H9 (cell line): ENCODE results near the gene PFKP. TPM values are rescaled to one million over a fixed set of nuclear protein-coding genes. Genes with fewer than 3 reads are reported as not detected.

Experiments
- DNase-seq: peaks from one replicate; pipeline ENCODE4 v3.0.0-alpha.2; 2017
- H2AFZ ChIP-seq: one replicate; pipeline ENCODE4 v1.6.1; 2013; ENCODE audit warnings: mild to moderate bottlenecking, low read length, control low read depth, moderate library complexity
- H2AK5ac ChIP-seq: 2 replicates; pipeline ENCODE4 v1.6.1; 2013; ENCODE audit warnings: low read length, control low read depth, mixed read lengths; ENCODE audit not compliant: insufficient read length
- H2BK120ac ChIP-seq: one replicate; pipeline ENCODE4 v1.6.1; 2013; ENCODE audit warnings: low read depth, mild to moderate bottlenecking, low read length, control low read depth, inconsistent platforms; ENCODE audit not compliant: poor library complexity, severe bottlenecking
- H2BK12ac ChIP-seq: 2 replicates; pipeline ENCODE4 v1.6.1; 2013; ENCODE audit warnings: low read length, control low read depth, mixed read lengths, low read depth; ENCODE audit not compliant: insufficient read length
- H2BK15ac ChIP-seq: 2 replicates; pipeline ENCODE4 v1.6.1; 2013; ENCODE audit warnings: low read depth, low read length, control low read depth
- H2BK20ac ChIP-seq: one replicate; pipeline ENCODE4 v1.6.1; 2013; ENCODE audit warnings: low read depth, mild to moderate bottlenecking, low read length, control low read depth, inconsistent platforms; ENCODE audit not compliant: poor library complexity, severe bottlenecking
- H2BK5ac ChIP-seq: 2 replicates; pipeline ENCODE4 v1.6.1; 2013; ENCODE audit warnings: low read length, control low read depth, mixed read lengths; ENCODE audit not compliant: insufficient read length
- H3K14ac ChIP-seq: 2 replicates; pipeline ENCODE4 v1.6.1; 2013; ENCODE audit warnings: low read length, control low read depth; ENCODE audit not compliant: insufficient read depth
- H3K18ac ChIP-seq: 2 replicates; pipeline ENCODE4 v1.6.1; 2013; ENCODE audit warnings: low read depth, mild to moderate bottlenecking, mixed read lengths, low read length, control low read depth; ENCODE audit not compliant: insufficient read length
- H3K23ac ChIP-seq: 2 replicates; pipeline ENCODE4 v1.6.1; 2013; ENCODE audit warnings: low read length, control low read depth, mixed read lengths, low read depth; ENCODE audit not compliant: insufficient read length
- H3K23me2 ChIP-seq: 2 replicates; pipeline ENCODE4 v1.6.1; 2013; ENCODE audit warnings: low read depth, mild to moderate bottlenecking, mixed read lengths, low read length, control low read depth; ENCODE audit not compliant: insufficient read length, poor library complexity, severe bottlenecking
- H3K27ac ChIP-seq: 2 replicates; pipeline ENCODE4 v1.5.1; 2013; ENCODE audit warnings: low read length, control low read depth, mixed read lengths, low read depth; ENCODE audit not compliant: insufficient read length
- H3K27me3 ChIP-seq: 2 replicates; pipeline ENCODE4 v1.6.1; 2013; ENCODE audit warnings: low read length, control low read depth, inconsistent platforms; ENCODE audit not compliant: insufficient read depth
- H3K4ac ChIP-seq: 2 replicates; pipeline ENCODE4 v1.6.1; 2013; ENCODE audit warnings: low read depth, mild to moderate bottlenecking, control low read depth, inconsistent platforms, low read length, moderate library complexity
- H3K4me1 ChIP-seq: 2 replicates; pipeline ENCODE4 v1.6.1; 2013; ENCODE audit warnings: low read length, control low read depth, inconsistent platforms; ENCODE audit not compliant: insufficient read depth
- H3K4me2 ChIP-seq: 2 replicates; pipeline ENCODE4 v1.6.1; 2013; ENCODE audit warnings: low read length, control low read depth, mixed read lengths; ENCODE audit not compliant: insufficient read length, insufficient read depth
- H3K56ac ChIP-seq: 2 replicates; pipeline ENCODE4 v1.6.1; 2013; ENCODE audit warnings: low read depth, mild to moderate bottlenecking, mixed read lengths, low read length, control low read depth; ENCODE audit not compliant: insufficient read length
- H3K79me1 ChIP-seq: 2 replicates; pipeline ENCODE4 v1.6.1; 2013; ENCODE audit warnings: low read depth, mild to moderate bottlenecking, moderate library complexity, low read length, control low read depth, inconsistent platforms; ENCODE audit not compliant: insufficient read depth, poor library complexity, severe bottlenecking
- H3K79me2 ChIP-seq: 2 replicates; pipeline ENCODE4 v1.6.1; 2013; ENCODE audit warnings: low read length, control low read depth, inconsistent platforms; ENCODE audit not compliant: insufficient read depth
- H3K9ac ChIP-seq: 2 replicates; pipeline ENCODE4 v1.6.1; 2013; ENCODE audit warnings: low read length, control low read depth, mixed read lengths; ENCODE audit not compliant: insufficient read length; ENCODE audit errors: extremely low read depth
- H3K9me3 ChIP-seq: one replicate; pipeline ENCODE4 v1.6.1; 2013; ENCODE audit warnings: low read depth, low read length, inconsistent platforms; ENCODE audit not compliant: control insufficient read depth
- H3T11ph ChIP-seq: one replicate; pipeline ENCODE4 v1.6.1; 2013; ENCODE audit warnings: mild to moderate bottlenecking, low read length, control low read depth, inconsistent platforms
- H4K20me1 ChIP-seq: one replicate; pipeline ENCODE4 v1.6.1; 2013; ENCODE audit not compliant: control insufficient read depth, insufficient read length, insufficient read depth
- H4K5ac ChIP-seq: 2 replicates; pipeline ENCODE4 v1.6.1; 2013; ENCODE audit warnings: low read depth, mild to moderate bottlenecking, mixed read lengths, low read length, control low read depth; ENCODE audit not compliant: insufficient read length
- H4K8ac ChIP-seq: replicated peaks from 2 replicates; pipeline ENCODE4 v1.6.1; 2013; ENCODE audit warnings: low read length, control low read depth, mixed read lengths, low read depth; ENCODE audit not compliant: insufficient read length
- H4K91ac ChIP-seq: 2 replicates; pipeline ENCODE4 v1.6.1; 2013; ENCODE audit warnings: low read depth, mild to moderate bottlenecking, moderate library complexity, mixed read lengths, low read length, control low read depth; ENCODE audit not compliant: insufficient read length
- H3K27ac Mint-ChIP-seq, 3 experiments: 2 replicates in 2 of 3; 3 replicates in 1 of 3; pipeline ENCODE4 v1.8.0; 2020 to 2021; ENCODE audit warnings: mixed read lengths in 3 of 3, mild to moderate bottlenecking in 1 of 3, moderate library complexity in 1 of 3
- H3K27me3 Mint-ChIP-seq: 2 replicates; pipeline ENCODE4 v1.8.0; 2021; ENCODE audit warnings: low read depth, mild to moderate bottlenecking, moderate library complexity, mixed read lengths
- H3K36me3 Mint-ChIP-seq, 3 experiments: 2 replicates in 2 of 3; 3 replicates in 1 of 3; pipeline ENCODE4 v1.8.0; 2020 to 2021; ENCODE audit warnings: low read depth in 3 of 3, mixed read lengths in 3 of 3; ENCODE audit not compliant: insufficient read depth in 1 of 3
- H3K4me1 Mint-ChIP-seq, 2 experiments: 2 replicates each; pipeline ENCODE4 v1.8.0; 2020; ENCODE audit warnings: mixed read lengths in 2 of 2
- H3K4me3 Mint-ChIP-seq, 2 experiments: 2 replicates in 1 of 2; 3 replicates in 1 of 2; pipeline ENCODE4 v1.8.0; 2020 to 2021; ENCODE audit warnings: mild to moderate bottlenecking in 2 of 2, mixed read lengths in 2 of 2, moderate library complexity in 1 of 2
- H3K9me3 Mint-ChIP-seq, 2 experiments: 2 replicates in 1 of 2; 3 replicates in 1 of 2; pipeline ENCODE4 v1.8.0; 2020; ENCODE audit warnings: mild to moderate bottlenecking in 2 of 2, mixed read lengths in 2 of 2, moderate library complexity in 1 of 2
- WGBS: extraction: QIAGEN DNeasy Blood & Tissue Kit; methylation state at CpG from one replicate; pipeline ENCODE4 v1.1.7; 2013; ENCODE audit warnings: missing lambda C conversion rate, low lambda C conversion rate, mixed read lengths; ENCODE audit not compliant: insufficient read length; ENCODE audit errors: extremely low coverage; 5-methylcytosine and 5-hydroxymethylcytosine counted together
- total RNA-seq: library from RNA; stranded (reverse); gene quantifications from 2 replicates; pipeline ENCODE4 v1.2.1, GENCODE V29; 2021
- TF ChIP-seq, protein P1 (sequence below): fragments of 200-600 bp; sonication (generic); conservative IDR thresholded peaks from 3 replicates; pipeline ENCODE4 v1.8.0; 2021; ENCODE audit warnings: antibody characterized with exemption, mild to moderate bottlenecking

PFKP gene
- total RNA-seq, 1 experiment from 2014 or later: 145 TPM

DNA sequence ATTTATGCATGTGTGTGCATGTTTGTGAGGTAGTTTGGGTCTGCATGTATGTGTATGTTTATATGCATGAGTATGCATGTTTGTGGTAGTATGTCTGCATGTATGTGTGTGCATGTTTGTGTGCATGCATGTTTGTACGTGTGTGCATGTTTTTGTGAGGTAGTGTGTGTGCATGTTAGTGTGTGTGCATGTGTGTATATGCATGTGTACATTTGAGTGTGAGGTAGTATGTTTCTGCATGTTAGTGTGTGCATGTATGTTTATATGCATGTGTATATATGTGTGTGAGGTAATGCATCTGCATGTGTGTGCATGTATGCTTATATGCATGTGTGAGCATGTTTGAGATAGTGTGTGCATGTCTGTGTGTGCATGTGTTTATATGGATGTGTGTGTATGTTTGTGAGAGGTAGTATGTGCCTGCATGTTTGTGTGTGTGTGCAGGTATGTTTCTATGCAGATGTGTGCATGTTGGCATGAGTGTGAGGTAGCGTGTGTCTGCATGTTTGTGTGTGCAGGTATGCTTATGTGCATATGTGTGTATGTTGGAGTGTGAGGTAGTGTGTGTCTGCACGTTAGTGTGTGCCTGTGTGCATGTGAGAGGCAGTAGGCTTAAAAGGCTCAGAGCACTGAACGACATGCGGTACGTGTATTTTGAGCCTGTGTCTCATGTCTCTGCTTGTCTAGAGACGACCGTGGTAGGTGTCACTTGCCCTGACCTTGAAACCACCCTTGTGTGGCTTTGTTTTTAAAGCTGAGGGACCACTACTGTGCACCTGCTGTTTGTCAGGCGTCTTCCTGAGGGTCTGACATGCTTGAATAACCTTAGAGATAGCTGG is 43.7 kb downstream of the PFKP start:
- Histone ChIP-seq H3K9me3 (no peaks in the 10 kb centered on the region), H2BK5ac (no peak overlapping the region), H3K79me2 (no peaks in the 10 kb centered on the region), H3K4ac (no peak overlapping the region), H2BK20ac (no peak overlapping the region), H2AFZ (no peak overlapping the region), H3K14ac (no peak overlapping the region), H3K23me2 (no peaks in the 10 kb centered on the region), H2BK15ac (no peak overlapping the region), H3T11ph (no peak overlapping the region), H3K27ac (no peak overlapping the region), H2AK5ac (no peak overlapping the region), H3K56ac (no peak overlapping the region), H3K4me1 (no peaks in the 10 kb centered on the region), H4K20me1 (no peaks in the 10 kb centered on the region), H3K18ac (no peak overlapping the region), H3K4me2 (no peak overlapping the region), H2BK12ac (no peak overlapping the region), H3K27me3 (no peaks in the 10 kb centered on the region), H2BK120ac (no peak overlapping the region), H4K8ac (peak overlapping the region; percentile 12), H3K23ac (no peak overlapping the region), H4K91ac (no peak overlapping the region), H3K9ac (no peak overlapping the region), H3K79me1 (no peaks in the 10 kb centered on the region), H4K5ac (no peak overlapping the region)
- no peaks in the 10 kb centered on the region for H3K4me1 Mint-ChIP-seq
- TF ChIP-seq, protein P1, sequence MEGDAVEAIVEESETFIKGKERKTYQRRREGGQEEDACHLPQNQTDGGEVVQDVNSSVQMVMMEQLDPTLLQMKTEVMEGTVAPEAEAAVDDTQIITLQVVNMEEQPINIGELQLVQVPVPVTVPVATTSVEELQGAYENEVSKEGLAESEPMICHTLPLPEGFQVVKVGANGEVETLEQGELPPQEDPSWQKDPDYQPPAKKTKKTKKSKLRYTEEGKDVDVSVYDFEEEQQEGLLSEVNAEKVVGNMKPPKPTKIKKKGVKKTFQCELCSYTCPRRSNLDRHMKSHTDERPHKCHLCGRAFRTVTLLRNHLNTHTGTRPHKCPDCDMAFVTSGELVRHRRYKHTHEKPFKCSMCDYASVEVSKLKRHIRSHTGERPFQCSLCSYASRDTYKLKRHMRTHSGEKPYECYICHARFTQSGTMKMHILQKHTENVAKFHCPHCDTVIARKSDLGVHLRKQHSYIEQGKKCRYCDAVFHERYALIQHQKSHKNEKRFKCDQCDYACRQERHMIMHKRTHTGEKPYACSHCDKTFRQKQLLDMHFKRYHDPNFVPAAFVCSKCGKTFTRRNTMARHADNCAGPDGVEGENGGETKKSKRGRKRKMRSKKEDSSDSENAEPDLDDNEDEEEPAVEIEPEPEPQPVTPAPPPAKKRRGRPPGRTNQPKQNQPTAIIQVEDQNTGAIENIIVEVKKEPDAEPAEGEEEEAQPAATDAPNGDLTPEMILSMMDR: no peak
- no peak for DNase-seq
- peaks cover 64 to 89% (median 88%) of the 10 kb centered on the region in 3 experiments for H3K36me3 Mint-ChIP-seq
- H3K4me3 Mint-ChIP-seq: no peak overlapping the region
- no CpG with 5 or more reads among the region's 9 CpGs for WGBS
- H3K27me3 Mint-ChIP-seq: no peaks in the 10 kb centered on the region
- H3K9me3 Mint-ChIP-seq: no peaks in the 10 kb centered on the region
- H3K27ac Mint-ChIP-seq: peak overlapping the region in 1 of 3 experiments; percentile 32; a peak in 2 of 7 replicates
